Spleen (tissue), 11 donors: Measurements from ENCODE around the gene IMPACT. TPM values are rescaled to one million over a fixed set of nuclear protein-coding genes. Genes with fewer than 3 reads are reported as not detected.

Experiments used
- DNase-seq: peaks from one replicate; pipeline ENCODE4 v3.0.0-alpha.2; 2020
- H3K27ac ChIP-seq, 8 donors: fragments of 200-600 bp; sonication (generic) in 7 of 8; 1 replicate in 4 of 8; 2 replicates in 4 of 8; pipeline versions ENCODE4 v1.5.0 to v1.8.0; 2016 to 2021; ENCODE audit warnings: inconsistent platforms in 4 of 8, mild to moderate bottlenecking in 4 of 8, moderate library complexity in 1 of 8
- H3K27me3 ChIP-seq, 7 donors: fragments of 200-600 bp; sonication (generic) in 6 of 7; replicated peaks in 1 of 7; 1 replicate in 4 of 7; 2 replicates in 3 of 7; pipeline versions ENCODE4 v1.5.0 to v1.8.0; 2016 to 2021; ENCODE audit warnings: inconsistent platforms in 3 of 7, mild to moderate bottlenecking in 1 of 7
- H3K36me3 ChIP-seq, 6 donors: fragments of 200-600 bp; sonication (generic) in 5 of 6; 1 replicate in 4 of 6; 2 replicates in 2 of 6; pipeline versions ENCODE4 v1.5.0 to v1.8.0; 2016 to 2021; ENCODE audit warnings: inconsistent platforms in 2 of 6
- H3K4me1 ChIP-seq, 6 donors: fragments of 200-600 bp; sonication (generic) in 5 of 6; 1 replicate in 3 of 6; 2 replicates in 3 of 6; pipeline versions ENCODE4 v1.5.0 to v1.8.0; 2016 to 2021; ENCODE audit warnings: inconsistent platforms in 3 of 6
- H3K4me3 ChIP-seq, 8 donors: fragments of 200-600 bp; sonication (generic) in 7 of 8; 1 replicate in 4 of 8; 2 replicates in 4 of 8; pipeline versions ENCODE4 v1.5.0 to v1.8.0; 2016 to 2021; ENCODE audit warnings: inconsistent platforms in 4 of 8, mild to moderate bottlenecking in 4 of 8, moderate library complexity in 2 of 8
- H3K9me3 ChIP-seq, 8 donors: fragments of 200-600 bp; sonication (generic) in 7 of 8; 1 replicate in 4 of 8; 2 replicates in 4 of 8; pipeline versions ENCODE4 v1.5.0 to v1.8.0; 2016 to 2021; ENCODE audit warnings: inconsistent platforms in 4 of 8
- CTCF ChIP-seq, 11 experiments: fragments of 200-600 bp in 7 of 11; fragments of 450-650 bp in 4 of 11; sonication (generic) in 4 of 11; IDR thresholded peaks in 8 of 11; conservative IDR thresholded peaks in 3 of 11; 1 replicate in 7 of 11; 2 replicates in 4 of 11; pipeline versions ENCODE4 v1.4.0 to v1.8.0; 2016 to 2021; ENCODE audit warnings: antibody characterized with exemption in 11 of 11, inconsistent platforms in 4 of 11, mild to moderate bottlenecking in 1 of 11
- POLR2A ChIP-seq, 3 donors: fragments of 450-650 bp; IDR thresholded peaks; one replicate each; pipeline ENCODE4 v1.5.1; 2017; ENCODE audit warnings: antibody characterized with exemption in 3 of 3, mild to moderate bottlenecking in 1 of 3
- POLR2AphosphoS5 ChIP-seq, 3 donors: sonication (generic); formaldehyde crosslinking; IDR thresholded peaks; one replicate each; pipeline ENCODE4 v1.5.1; 2017; ENCODE audit warnings: antibody characterized with exemption in 3 of 3
- WGBS, 5 donors: extraction: QIAGEN DNeasy Blood & Tissue Kit in 3 of 5; methylation state at CpG; one replicate each; pipeline versions ENCODE4 v1.1.5 to v1.1.7; 2013 to 2018; 5-methylcytosine and 5-hydroxymethylcytosine counted together
- intact Hi-C: fragments of 100-400 bp; cut with DNase I; formaldehyde crosslinking; loops from one replicate; pipeline ENCODE4 v1.15.0; 2023; ENCODE audit warnings: low total_unique reads
- polyA plus RNA-seq, 3 donors: library from polyadenylated mRNA; stranded (reverse); fragments of 200-250 nt; gene quantifications; one replicate each; pipeline ENCODE4 v1.2.1, GENCODE V29; 2013
- total RNA-seq, 7 donors: library from RNA; depleted of rRNA in 3 of 7; stranded (reverse); fragments of >200 nt in 3 of 7; fragmentation: NEBNext Ultra II Directional in 4 of 7; extraction: Animal tissue kit (Norgen Biotek cat#: 25700) in 4 of 7; gene quantifications; one replicate each; pipeline versions ENCODE4 v1.1.0 to v1.2.1, GENCODE V29; 2016 to 2021
- donor health status: healthy with polysubstance abuse.
- donor health status: DM: no; HTN: no; CAD: no; lungs with moderate emphysema.
- donor health status: DM: no; HTN: no; CAD: no.
- donor health status: Bipolar disorder and iron deficiency.
- donor health status: healthy.
- donor health status: DM: no; HTN: no; CAD: no.
- donor health status: DM: yes; HTN: yes; CAD: no.

IMPACT gene
- total and polyA plus RNA-seq, 10 donors = 10.6 to 36.7 (median 22.0) TPM

- H3K4me3 ChIP-seq = peak overlapping the region in 1 of 8 donors; percentile 87
- H3K27me3 ChIP-seq = peaks cover 0 to 16% (median 0%) of the 10 kb centered on the region in 7 donors
- H3K36me3 ChIP-seq = no peaks in the 10 kb centered on the region
- no peaks in the 10 kb centered on the region for H3K9me3 ChIP-seq
- TF ChIP-seq POLR2AphosphoS5 (IDR thresholded peaks at IDR 0.05) (no peak), CTCF (IDR thresholded peaks at IDR 0.05 in 8 of 11, conservative IDR thresholded peaks at IDR 0.05 in 3 of 11) (no peak), POLR2A (IDR thresholded peaks at IDR 0.05) (no peak)
- peak overlapping the region in 1 of 8 donors; percentile 91 for H3K27ac ChIP-seq
- DNase-seq = no peak
- peaks cover 5 to 48% (median 30%) of the 10 kb centered on the region in 6 donors for H3K4me1 ChIP-seq
- intact Hi-C loops = no loop called here
- 59 to 91% (median 72%) methylated on average over 8 of the region's 8 CpGs for WGBS, 5 donors
These were observed 30.3 kb upstream of the IMPACT start for GRCh38 chr18:24396082-24396633.

GRCh38 chr18:24397131-24397693 lies 29.3 kb upstream of the IMPACT start:
- H3K36me3 ChIP-seq = no peaks in the 10 kb centered on the region
- H3K4me3 ChIP-seq = peak overlapping the region; percentile 67 to 87 (median 78)
- TF ChIP-seq POLR2A (IDR thresholded peaks at IDR 0.05) = peak in 1 of 3 donors; percentile 12
- TF ChIP-seq CTCF (IDR thresholded peaks at IDR 0.05 in 8 of 11, conservative IDR thresholded peaks at IDR 0.05 in 3 of 11) = no peak
- H3K27ac ChIP-seq = peak overlapping the region; percentile 75 to 92 (median 87)
- WGBS, 5 donors = 0 to 2% (median 1%) methylated on average over 26 to 50 of the region's 50 CpGs
- intact Hi-C loops = no loop called here
- peaks cover 5 to 48% (median 30%) of the 10 kb centered on the region in 6 donors for H3K4me1 ChIP-seq
- DNase-seq = no peak
- H3K27me3 ChIP-seq = peaks cover 0 to 16% (median 0%) of the 10 kb centered on the region in 7 donors
- no peaks in the 10 kb centered on the region for H3K9me3 ChIP-seq

GRCh38 chr18:24397694-24398368 lies 28.6 kb upstream of the IMPACT start, which contains the start of gene OSBPL1A:
Gene OSBPL1A, minus strand, starts transcription at chr18:24397824. Its CDS starts 20,291 bp downstream, at chr18:24377533.
- peaks cover 0 to 16% (median 0%) of the 10 kb centered on the region in 7 donors for H3K27me3 ChIP-seq
- peaks cover 5 to 48% (median 30%) of the 10 kb centered on the region in 6 donors for H3K4me1 ChIP-seq
- TF ChIP-seq POLR2A (IDR thresholded peaks at IDR 0.05) (no peak), CTCF (IDR thresholded peaks at IDR 0.05 in 8 of 11, conservative IDR thresholded peaks at IDR 0.05 in 3 of 11) (peak in 3 of 11 experiments; percentile 16 to 31 (median 17)), POLR2AphosphoS5 (IDR thresholded peaks at IDR 0.05) (peak; percentile 83 to 91 (median 91))
- 2 to 3% (median 3%) methylated on average over 43 to 55 of the region's 55 CpGs for WGBS, 5 donors
- H3K9me3 ChIP-seq = no peaks in the 10 kb centered on the region
- peak within 1 kb of the TSS; percentile 67 to 87 (median 78) for H3K4me3 ChIP-seq
- H3K27ac ChIP-seq = peak within 1 kb of the TSS; percentile 75 to 92 (median 87)
- no peaks in the 10 kb centered on the region for H3K36me3 ChIP-seq
- peak; percentile 96 for DNase-seq
- intact Hi-C loops = no loop called here

- Histone ChIP-seq H3K36me3 (no peaks in the 10 kb centered on the region), H3K9me3 (no peaks in the 10 kb centered on the region), H3K27me3 (peaks cover 0 to 16% (median 0%) of the 10 kb centered on the region in 7 donors), H3K4me1 (peaks cover 5 to 48% (median 30%) of the 10 kb centered on the region in 6 donors), H3K4me3 (peak overlapping the region in 2 of 8 donors; percentile 81 to 87), H3K27ac (peak overlapping the region in 3 of 8 donors; percentile 86 to 92 (median 91))
- WGBS, 5 donors = 84 to 94% (median 88%) methylated on average over 15 of the region's 15 CpGs
- intact Hi-C loops = no loop called here
- no peak for TF ChIP-seq CTCF (IDR thresholded peaks at IDR 0.05 in 8 of 11, conservative IDR thresholded peaks at IDR 0.05 in 3 of 11)
- TF ChIP-seq POLR2AphosphoS5 (IDR thresholded peaks at IDR 0.05) = no peak
- no peak for TF ChIP-seq POLR2A (IDR thresholded peaks at IDR 0.05)
- DNase-seq = no peak
These were observed 27.9 kb upstream of the IMPACT start for GRCh38 chr18:24398540-24398939.
